HG03571 (cell line): ENCODE data around the gene IGLL5.
"Not testable (repeated sequence)": the region's sequence is repeated elsewhere in the genome, so short reads cannot be mapped to it uniquely, and the experiment has no call there.

ENCODE experiments used
- ATAC-seq: cut with Tn5 transposase; IDR thresholded peaks from one replicate; pipeline ENCODE4 v1.9.1; 2021; ENCODE audit not compliant: unreplicated experiment

The IGLL5 gene

DNA sequence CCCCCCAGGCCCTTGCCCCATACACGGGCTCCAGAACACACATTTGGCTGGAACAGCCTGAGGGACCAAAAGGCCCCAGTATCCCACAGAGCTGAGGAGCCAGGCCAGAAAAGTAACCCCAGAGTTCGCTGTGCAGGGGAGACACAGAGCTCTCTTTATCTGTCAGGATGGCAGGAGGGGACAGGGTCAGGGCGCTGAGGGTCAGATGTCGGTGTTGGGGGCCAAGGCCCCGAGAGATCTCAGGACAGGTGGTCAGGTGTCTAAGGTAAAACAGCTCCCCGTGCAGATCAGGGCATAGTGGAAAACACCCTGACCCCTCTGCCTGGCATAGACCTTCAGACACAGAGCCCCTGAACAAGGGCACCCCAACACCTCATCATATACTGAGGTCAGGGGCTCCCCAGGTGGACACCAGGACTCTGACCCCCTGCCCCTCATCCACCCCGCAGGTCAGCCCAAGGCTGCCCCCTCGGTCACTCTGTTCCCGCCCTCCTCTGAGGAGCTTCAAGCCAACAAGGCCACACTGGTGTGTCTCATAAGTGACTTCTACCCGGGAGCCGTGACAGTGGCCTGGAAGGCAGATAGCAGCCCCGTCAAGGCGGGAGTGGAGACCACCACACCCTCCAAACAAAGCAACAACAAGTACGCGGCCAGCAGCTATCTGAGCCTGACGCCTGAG is 13.1 kb downstream of the IGLL5 start:
- ATAC-seq: not testable (repeated sequence)

GRCh38 chr22:22901578-22902218 is 14.1 kb downstream of the IGLL5 start:
- no peak for ATAC-seq

- no peak for ATAC-seq
Observed at GRCh38 chr22:22902247-22903001, 14.8 kb downstream of the IGLL5 start.

DNA sequence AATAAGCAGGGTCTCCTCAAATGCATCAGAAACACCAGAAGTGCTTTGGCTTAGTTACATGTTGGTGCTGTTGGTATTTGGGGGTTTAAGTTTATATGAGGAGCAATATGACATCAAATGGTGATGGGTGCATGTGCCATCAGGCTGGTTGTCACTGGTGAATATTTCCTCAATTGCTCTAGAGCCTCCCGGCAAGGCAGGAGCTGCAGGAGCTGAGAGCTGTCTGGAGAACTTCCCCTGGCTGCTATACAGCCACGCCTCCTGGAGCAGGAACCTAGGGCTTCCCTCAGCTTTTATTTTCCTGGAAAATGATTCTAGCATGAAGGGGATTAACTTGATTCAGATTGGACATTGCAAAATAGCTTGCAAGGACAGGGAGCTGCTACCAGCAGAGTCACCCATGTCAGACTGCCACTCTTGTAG is 15.8 kb downstream of the IGLL5 start:
- ATAC-seq: no peak

DNA sequence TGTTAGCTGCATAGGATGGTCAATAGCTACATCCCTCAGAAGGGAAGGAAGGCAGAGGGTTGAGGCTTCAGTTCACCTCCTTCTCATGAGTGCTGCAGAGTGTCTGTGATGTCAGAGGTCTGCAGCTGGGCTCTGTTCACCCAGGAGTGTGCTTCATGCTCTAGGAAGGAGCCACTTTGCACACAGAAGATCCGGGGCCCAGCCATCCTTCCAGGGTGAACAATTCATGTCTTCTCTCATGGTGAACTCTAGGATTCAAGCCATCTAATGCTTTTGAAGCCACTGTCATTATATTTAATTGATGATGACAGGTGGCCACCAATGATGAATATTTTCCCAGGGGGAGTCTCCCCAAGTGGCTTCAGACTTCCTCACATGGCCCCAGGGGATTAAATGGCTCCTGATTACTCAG is 16.2 kb downstream of the IGLL5 start:
- not testable (repeated sequence) for ATAC-seq

GRCh38 chr22:22904736-22905135 is 17.1 kb downstream of the IGLL5 start:
- not testable (repeated sequence) for ATAC-seq

DNA sequence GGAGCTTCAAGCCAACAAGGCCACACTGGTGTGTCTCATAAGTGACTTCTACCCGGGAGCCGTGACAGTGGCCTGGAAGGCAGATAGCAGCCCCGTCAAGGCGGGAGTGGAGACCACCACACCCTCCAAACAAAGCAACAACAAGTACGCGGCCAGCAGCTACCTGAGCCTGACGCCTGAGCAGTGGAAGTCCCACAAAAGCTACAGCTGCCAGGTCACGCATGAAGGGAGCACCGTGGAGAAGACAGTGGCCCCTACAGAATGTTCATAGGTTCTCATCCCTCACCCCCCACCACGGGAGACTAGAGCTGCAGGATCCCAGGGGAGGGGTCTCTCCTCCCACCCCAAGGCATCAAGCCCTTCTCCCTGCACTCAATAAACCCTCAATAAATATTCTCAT is 18.8 kb downstream of the IGLL5 start:
- not testable (repeated sequence) for ATAC-seq

- ATAC-seq: no peak
Observed at GRCh38 chr22:22906907-22907550, 19.4 kb downstream of the IGLL5 start.

DNA sequence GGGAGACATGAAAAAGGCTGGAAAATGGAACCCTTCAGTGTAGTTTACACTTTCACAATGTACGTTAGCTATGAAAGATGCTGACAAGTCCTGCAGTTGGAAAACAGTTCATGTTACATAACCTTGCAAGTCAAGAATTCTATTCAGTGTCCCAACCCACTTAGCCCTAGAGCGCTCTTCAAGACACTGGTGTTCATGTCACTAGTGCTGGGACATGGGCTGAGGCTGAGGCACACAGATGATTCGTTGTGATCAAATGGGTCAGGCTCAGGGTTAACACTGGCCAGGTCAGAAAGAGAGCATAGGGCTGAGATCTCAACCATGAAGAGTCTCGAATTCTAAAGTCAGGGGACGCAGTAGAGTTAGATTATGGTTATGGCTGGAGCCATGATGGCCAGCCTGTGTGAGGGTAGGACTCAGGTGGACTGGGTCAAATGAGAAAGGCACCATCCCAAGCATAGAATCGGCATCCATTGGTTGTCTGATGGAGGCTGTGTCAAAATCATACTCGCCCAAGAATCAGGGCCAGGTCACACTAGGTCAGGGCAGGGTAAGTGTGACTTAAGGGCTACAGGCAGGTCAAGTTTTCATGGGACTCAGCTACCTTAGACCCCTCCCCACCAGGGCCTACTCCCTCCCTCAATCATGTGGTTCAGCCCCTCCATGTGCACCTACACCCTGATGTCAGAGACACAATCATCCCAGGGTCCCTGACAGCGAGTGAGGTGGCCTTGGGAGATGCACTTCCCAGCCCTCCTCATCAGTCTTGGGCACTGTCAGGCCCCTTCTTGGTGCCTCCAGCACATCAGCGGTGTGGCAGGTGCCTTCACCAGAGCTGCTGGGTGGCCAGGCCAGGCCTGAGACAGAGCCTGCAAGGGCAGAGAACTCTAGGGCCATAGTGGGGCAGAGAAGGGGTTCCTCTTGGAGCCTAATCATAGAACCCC is 20.2 kb downstream of the IGLL5 start:
- no peak for ATAC-seq

DNA sequence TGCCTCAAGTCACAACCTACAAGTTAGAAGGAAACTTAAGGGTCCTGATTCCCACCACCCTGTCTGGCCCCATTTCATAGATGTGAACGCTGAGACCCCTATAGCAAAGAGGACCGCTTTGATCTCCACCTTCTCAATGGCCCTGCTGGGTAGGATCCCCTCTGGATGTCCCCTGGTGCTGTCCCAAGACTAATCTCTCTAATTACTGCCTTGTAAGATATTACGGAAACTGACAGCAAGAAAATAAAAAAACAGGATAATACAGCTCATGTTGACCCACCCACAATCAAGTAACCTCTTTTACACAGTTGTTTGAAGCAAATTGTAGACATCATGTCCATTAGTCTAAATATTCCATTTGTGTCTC is 20.9 kb downstream of the IGLL5 start:
- ATAC-seq: no peak

- ATAC-seq: no peak
Observed at GRCh38 chr22:22908941-22909604, 21.5 kb downstream of the IGLL5 start.

DNA sequence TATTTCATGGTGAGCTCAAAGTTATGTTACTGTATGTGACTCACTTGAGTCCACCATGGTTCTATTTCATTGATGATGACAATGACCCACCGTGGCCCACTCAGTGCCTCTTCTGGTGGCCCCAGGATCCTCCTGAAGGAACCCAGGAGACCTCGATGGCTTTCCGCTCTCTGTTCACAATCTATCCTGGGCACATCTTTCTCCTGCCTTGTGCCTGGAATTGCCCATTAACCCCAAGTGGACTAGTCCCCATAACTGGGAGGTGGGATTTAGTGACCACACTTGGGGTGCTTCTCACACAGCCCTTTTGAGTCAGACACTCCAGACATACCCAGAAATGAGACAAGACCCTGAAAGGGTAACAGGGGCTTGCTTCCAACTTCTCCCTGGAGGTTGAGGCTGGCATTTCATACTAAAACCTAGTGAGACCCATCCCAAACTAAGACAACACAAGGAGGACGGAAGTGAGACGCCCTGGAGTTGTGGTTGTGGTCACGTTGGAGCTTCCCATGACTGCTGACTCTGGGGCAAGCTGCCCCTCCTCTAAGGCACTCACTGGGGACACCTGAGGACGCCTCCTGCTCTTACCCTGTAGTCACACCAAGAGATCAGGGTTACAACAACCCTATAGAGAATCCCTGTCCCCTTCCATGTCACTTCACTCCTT is 22.1 kb downstream of the IGLL5 start:
- no peak for ATAC-seq

GRCh38 chr22:22910272-22911240 is 22.9 kb downstream of the IGLL5 start:
- no peak for ATAC-seq

GRCh38 chr22:22911327-22912134 is 23.9 kb downstream of the IGLL5 start:
- no peak for ATAC-seq

DNA sequence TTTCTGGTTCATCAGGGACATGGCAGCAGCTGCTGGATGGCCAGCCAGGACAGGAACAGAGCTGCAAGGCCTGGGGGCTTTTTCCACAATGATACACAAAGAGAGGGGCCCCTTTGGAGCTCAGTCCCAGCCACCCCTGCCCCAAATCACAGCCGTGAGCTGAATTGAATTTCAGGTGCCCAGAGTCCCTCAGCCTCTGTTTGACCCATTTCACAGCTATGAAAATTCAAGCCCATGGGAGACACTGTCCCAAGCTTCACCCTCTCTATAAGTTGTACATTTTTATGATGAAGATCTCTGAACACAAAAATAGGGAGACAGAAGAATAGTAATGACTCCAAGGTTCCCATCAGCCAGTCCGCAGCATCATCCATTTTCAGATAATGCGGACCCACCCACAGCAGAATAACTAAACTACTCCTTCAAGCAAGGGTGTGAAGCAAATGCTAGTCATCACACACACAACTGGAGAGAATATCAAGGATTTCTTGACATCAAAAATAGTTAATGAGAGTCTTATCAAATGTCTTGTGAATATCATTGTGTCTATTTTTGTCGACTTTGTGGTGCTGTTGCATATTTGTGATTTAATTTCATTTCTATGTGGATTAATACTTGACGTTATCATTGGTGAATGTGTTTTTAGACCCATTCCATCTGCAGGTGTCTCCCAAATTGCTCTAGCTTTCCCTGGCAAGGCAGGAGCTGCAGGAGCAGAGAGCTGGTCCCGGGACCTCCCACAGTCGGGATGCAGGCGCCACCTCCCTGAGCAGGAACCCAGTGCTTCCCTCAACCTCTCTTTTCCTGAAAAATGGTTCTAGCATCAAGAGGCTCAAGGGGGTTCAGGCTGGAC is 24.7 kb downstream of the IGLL5 start:
- no peak for ATAC-seq

GRCh38 chr22:22912988-22913253 is 25.3 kb downstream of the IGLL5 start:
- no peak for ATAC-seq

DNA sequence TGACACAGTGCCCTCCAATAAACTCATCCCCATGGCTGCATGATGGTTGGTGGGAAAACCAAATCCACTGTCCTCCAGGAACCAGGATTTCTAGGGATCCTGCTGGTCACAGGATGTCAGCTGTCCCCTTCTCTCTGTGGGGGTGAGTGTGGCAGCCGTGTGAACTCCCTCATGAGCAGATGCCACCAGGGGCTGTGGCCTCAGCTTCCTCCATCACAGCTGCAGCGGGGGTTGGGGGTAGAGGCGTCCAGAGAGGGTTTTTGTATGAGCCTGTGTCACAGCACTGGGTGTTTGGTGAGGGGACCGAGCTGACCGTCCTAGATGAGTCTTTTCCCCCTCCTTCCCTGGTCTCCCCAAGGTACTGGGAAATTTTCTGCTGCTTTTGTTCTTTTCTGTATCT is 26.4 kb downstream of the IGLL5 start:
- no peak for ATAC-seq
